AG08395 (cell line): Measurements from ENCODE around the gene ARHGAP8.

ENCODE experiments used
- DNase-seq: peaks from one replicate; pipeline ENCODE4 v3.0.0; 2012; ENCODE audit warnings: mixed read lengths, low spot score

ARHGAP8 gene

GRCh38 chr22:44802956-44803355 lies 50.6 kb downstream of the ARHGAP8 start:
- no peak for DNase-seq

- no peak for DNase-seq
Observed at GRCh38 chr22:44804327-44804726, 52.0 kb downstream of the ARHGAP8 start.

- no peak for DNase-seq
Observed at GRCh38 chr22:44805711-44806110, 53.3 kb downstream of the ARHGAP8 start.

DNA sequence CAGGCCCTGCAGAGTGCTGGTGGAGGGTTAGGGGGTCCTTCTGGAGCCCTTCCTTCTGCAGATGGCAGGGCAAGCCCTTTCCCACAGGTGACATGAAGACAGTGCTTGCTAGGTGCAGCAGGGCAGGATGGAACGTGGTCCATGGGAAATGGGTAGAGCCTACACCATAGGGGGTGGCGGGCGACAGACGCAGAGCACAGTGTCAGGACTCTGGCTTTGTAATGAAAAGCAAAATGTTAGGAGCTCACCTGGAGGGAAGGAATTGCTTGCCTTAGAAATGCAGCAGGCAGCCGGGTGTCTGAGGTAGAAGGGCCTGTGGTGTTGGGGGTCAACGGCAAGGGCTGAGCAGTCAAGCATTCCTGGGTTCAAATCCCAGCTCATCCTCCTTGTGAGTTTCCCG lies 54.9 kb downstream of the ARHGAP8 start:
- no peak for DNase-seq

GRCh38 chr22:44807915-44808690 lies 55.7 kb downstream of the ARHGAP8 start:
- no peak for DNase-seq

DNA sequence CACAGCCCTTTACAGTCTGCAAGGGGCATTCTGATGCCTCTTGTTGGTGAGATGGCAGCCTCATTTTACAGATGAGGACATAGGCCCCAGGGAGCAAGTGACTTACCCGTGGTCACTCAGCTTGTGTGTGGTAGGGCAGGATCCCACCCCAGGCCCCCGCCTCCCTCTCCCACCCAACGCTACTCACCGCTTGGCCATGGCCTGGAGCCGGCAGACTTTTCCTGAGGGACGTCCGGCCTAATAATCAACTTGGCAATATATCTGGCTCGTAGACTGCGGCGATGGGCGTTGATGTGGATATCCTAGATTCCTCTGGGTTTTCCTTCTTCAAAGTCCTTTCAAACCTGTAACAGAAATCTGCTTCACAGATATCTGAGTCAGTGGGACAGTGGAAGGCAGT lies 57.1 kb downstream of the ARHGAP8 start:
- DNase-seq: no peak

DNA sequence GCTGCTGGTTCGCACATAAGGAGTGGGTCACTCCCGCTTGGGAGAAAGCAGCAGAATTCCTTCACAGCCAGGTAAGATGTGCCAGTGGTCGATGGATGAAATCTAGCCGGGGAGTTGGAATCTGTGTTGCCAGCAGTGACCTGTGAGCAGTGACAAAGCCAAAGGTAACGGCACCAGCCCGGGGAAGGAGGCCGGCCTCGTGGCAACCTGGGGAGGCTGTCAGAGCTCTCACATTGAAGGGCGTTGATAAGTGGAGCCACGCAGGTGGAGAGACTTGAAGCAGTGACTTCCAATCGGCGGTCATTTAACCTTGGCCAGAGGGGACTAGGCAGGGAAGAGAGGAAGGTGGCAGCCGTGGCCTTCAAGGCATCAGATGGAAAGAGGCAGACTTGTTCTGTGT lies 58.8 kb downstream of the ARHGAP8 start:
- DNase-seq: no peak

DNA sequence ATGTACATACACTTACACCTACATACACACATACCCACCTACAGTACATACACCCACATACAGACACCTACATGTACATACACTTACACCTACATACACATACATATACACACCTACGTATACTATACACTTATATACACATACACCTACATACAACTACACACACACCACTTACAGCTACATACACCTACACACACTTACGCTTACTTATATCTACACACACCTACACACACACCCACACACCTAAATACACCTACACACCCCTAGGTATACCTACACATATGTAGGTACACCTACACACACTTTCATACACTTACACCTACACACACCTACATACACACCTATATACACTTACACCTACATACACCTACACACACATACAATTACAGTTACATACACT lies 61.0 kb downstream of the ARHGAP8 start:
- DNase-seq: no peak

GRCh38 chr22:44814266-44815098 lies 62.1 kb downstream of the ARHGAP8 start:
- DNase-seq: no peak

DNA sequence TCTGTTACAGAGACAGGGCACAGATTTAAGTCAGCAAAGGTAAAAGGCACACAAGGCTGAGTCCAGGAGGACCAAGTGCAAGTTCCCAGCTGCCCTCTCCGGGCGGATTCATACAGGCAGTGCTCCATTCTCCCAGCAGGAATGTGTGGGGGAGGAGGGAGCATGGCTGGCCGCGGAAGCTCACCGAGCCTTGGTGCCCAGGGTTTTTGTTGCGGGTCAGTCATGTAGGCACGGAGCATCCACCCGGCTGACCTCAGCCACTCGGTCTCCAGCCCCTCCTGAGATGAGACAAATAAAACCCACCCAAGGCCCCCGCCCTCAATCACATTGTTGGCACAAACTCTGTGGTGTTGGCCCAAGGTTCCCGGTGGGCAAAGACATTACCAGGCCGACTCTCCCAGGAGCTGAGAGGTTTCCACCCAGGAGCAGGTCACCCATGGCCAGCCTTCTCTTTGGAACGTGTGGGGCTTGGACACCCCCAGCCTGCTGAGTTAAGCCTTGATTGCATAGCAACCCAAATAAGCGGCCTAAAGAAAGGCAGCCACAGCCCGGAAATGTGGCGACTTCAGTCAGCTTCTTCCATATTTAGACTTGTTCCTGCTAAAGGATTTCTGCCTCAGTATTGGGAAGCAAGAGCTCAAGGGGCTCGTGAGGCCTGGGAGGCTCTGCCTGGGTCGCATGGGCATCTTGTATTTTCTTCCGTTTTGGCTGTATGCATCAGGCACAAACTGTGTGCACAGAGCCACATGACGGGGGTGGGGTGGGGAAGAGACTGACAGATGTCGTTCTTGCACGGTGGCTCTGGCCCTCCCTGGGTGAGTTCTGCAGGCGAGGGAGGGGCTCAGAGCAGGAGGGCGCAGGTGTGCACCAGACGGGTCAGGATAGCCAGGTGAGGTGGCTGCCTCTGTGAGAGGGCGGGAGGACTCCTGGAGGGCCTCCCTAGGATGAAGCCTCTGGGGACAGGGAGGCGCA lies 63.0 kb downstream of the ARHGAP8 start:
- no peak for DNase-seq

DNA sequence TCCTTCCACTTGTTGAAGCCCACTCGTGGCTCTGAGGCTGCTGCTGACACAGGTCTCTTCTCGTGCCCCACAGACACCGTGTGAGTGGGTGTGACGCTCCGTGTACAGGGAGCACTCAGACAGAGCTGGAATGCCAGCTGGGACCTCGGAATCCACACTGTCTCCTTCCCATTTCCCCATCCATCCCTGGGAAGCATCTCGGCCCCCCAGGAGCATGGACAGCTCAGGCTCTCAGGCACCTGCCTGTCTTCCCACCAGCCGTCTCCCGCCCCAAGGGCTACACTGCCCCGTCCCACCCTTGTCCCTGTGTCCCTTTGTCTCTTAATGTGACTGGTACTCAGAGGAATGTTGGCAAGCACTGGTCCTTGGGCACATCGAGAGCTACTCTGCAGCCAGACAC lies 63.8 kb downstream of the ARHGAP8 start:
- no peak for DNase-seq

GRCh38 chr22:44818727-44819126 lies 66.4 kb downstream of the ARHGAP8 start:
- DNase-seq: no peak

- DNase-seq: no peak
Observed at GRCh38 chr22:44819966-44820631, 67.7 kb downstream of the ARHGAP8 start.

DNA sequence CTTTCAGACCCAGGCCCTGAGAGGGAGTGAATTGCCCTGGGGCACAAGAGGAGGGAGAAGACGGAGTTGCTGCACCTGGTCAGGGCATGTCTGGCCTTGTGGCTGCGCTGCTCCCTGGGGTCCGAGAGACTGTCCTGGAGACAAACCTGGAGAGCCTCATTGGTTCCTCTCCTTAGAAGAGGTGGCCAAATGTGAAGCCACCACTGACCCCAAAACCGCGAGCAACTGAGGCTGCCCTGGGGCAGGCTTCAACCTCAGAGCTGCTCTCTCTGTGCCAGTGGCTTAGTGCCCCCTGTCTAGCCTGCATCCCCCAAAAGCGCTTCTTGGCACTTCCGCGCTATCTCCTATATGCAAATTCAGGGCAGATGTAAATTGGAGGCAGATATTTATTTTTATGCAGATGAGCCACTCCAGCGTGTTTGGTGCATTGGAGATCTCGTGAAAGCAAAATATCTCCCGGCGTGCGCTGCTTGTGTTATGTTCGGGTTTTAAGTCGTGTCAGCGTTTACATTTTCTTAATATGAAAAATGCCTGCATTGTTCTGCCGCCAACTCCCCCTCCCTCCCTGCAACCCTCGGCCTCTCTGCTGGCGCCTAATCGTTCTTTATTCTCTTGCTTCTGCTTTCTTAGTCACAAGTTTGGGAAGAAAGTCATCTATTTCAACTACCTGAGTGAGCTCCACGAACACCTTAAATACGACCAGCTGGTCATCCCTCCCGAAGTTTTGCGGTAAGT lies 69.5 kb downstream of the ARHGAP8 start:
- no peak for DNase-seq

DNA sequence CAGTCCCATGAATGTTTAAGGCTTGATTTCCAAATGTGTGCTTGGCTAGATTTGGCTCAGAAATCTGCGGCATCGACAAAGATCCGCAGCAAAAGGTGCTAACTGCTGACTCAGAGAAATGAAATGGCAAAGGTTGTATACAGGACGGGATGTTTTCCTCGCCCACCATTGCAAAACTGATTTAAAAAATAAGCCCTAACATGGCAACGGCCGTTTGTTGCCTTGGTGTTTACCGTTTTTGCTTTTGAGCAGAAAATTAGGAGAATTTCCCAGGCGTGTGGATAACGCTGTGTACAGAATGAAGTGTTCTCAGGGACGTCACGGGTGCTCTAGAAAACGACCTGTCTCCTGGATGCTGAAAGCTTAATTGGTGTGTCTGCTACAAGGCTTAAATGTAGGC lies 70.2 kb downstream of the ARHGAP8 start:
- no peak for DNase-seq

- DNase-seq: no peak
Observed at GRCh38 chr22:44823396-44823795, 71.0 kb downstream of the ARHGAP8 start.

DNA sequence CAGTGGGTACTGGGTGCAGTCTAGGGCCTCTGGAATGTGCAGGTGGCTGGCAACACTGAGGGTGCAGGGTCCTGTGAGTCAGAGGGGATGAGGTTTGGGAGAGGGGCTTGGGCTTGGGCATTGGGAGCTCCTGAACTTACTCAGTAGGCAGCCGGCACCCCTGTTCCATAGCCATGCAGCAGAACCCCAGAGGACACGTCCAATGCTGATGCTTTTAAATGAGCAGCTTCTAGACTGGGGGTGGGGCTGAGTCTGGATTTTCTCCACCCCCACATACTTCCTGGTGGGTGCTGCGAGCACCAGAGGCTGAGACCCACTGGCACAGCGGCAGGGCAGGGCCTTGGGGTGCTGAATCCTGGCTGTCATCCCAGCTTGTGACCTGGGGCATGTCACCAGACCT lies 71.4 kb downstream of the ARHGAP8 start:
- no peak for DNase-seq

DNA sequence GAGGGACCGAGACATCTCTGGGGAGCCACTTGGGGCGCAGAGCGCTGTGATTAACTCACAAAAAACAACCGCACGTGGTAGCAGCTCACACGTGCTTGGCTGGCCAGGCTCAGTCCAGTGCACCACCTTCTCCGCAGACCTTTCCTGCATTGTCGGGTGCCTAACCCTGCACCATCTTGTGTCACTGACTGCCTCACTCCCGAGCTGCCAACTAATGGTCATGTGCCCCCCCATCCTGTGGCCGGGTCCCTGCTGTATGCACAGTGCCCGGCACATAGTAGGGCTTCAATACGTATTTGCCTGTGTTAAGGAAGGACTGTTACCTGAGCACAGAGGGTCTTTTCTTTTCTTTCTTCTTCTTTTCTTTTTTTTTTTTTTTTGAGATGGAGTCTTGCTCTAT lies 71.9 kb downstream of the ARHGAP8 start:
- DNase-seq: no peak

DNA sequence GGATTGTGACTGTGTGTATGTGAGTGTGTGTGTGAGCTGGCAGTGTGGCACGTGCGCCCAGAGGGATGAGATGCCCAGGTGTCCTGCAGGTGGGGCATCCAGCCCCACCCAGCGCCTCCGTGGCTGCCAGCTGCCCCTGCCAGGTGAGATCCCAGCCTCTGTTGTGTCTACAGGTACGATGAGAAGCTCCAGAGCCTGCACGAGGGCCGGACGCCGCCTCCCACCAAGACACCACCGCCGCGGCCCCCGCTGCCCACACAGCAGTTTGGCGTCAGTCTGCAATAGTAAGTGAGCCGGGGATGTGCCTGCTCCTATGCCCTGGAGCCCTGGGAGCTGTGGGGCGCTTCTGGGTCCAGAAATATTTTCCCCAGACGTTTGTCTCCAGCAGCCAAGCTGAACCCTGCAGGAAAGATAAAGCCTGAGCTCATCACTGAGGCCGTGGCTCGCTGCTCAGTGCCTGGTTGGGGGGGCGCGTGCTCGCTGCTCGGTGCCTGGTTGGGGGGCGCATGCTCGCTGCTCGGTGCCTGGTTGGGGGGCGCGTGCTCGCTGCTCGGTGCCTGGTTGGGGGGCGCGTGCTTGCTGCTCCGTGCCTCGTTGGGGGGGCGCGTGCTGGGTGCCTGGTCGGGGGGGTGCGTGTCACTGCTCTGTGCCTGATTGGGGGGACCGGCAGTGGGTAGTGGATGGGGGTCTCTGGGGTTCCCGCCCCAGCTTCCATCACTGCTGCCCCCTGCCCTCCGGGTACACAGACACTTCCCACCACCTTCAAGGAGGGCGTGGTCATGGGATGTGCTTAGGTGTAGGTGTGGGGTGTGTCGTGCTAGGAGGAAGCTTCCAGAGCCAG lies 73.2 kb downstream of the ARHGAP8 start:
- DNase-seq: no peak

DNA sequence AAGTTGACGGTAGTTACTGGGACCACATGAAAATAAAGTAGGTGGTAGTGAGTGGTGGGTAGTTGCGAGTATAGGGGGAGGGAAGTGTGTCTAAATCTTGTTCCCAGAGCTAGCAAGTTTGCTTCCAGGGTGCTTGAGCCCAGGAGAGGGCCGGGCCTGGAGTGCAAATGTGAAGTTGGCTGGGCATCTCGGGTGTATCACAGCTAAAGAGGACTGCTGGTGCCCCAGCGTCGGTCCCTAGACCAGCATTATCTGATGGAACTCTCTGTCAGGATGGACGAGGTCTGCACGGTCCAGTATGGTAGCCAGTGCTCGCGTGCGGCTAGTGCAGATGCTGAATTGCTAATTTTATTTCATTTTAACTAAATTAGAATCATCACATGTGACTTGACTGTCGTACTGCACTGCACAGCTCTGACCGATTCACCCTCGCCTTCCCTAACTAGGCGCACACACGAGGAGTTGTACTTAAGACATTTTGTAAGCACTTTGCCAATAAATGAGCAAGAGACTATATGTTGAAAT lies 75.4 kb downstream of the ARHGAP8 start:
- DNase-seq: no peak
